G401 (cell line): ENCODE measurements around the gene AP2S1. TPM values are rescaled to one million over a fixed set of nuclear protein-coding genes. Genes with fewer than 3 reads are reported as not detected.
A peak's percentile ranks its signal among the peaks of the same experiment; 100 is the strongest.
"Not testable (repeated sequence)": the region's sequence is repeated elsewhere in the genome, so short reads cannot be mapped to it uniquely, and the experiment has no call there.

Experiments used
- DNase-seq: peaks from one replicate; pipeline ENCODE4 v3.0.0-alpha.2; 2015; ENCODE audit warnings: low spot score
- in situ Hi-C: cut with HindIII; loops from 2 replicates; pipeline ENCODE4 v1.10.0; 2016; ENCODE audit warnings: low sequenced_read_pairs, mixed read lengths
- total RNA-seq: library from RNA; depleted of rRNA; stranded (reverse); fragments of >200 nt; shearing (Covaris generic); gene quantifications from 2 replicates; pipeline ENCODE4 v1.2.3, GENCODE V29; 2014

The AP2S1 gene
- total RNA-seq, 1 experiment from 2014 or later = 227 TPM

DNA sequence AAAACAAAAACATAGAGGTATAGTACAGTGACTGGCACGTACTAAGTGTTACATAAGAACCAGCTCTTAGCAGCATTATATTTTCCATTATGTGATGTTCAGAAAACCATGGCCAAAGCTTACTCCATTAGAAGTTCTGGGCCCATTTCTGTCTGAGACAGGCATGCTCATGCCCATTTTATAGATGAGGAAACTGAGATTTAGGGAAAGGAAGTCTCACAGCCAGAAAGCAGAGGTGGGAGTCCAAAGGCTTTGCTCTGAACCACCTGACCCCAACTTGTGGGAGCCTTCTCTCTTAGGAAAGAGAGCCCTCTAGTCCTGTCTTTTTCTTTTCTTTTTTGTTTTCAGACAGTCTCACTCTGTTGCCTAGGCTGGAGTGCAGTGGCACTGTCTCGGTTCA is 2.3 kb downstream of the AP2S1 start:
- in situ Hi-C loops = no loop called here
- no peak for DNase-seq

DNA sequence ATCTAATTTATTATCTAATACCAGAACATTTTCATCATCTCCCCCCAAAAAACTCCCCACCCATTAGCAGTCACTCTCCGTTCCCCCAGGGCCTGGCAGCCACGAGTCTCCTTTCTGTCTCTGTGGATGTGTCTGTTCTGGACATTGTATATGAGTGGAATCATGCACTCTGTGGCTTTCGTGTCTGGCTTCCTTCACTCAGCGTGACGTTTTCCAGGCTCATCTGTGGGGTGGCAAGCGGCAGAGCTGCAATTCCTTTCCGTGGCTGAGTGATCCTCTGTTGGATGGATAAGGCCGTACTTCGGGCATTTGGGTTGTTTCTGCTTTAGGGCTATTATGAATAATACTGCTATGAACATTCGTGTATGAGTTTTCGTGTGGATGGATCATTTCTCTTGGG is 3.1 kb downstream of the AP2S1 start:
- no peak for DNase-seq
- in situ Hi-C loops = no loop called here

DNA sequence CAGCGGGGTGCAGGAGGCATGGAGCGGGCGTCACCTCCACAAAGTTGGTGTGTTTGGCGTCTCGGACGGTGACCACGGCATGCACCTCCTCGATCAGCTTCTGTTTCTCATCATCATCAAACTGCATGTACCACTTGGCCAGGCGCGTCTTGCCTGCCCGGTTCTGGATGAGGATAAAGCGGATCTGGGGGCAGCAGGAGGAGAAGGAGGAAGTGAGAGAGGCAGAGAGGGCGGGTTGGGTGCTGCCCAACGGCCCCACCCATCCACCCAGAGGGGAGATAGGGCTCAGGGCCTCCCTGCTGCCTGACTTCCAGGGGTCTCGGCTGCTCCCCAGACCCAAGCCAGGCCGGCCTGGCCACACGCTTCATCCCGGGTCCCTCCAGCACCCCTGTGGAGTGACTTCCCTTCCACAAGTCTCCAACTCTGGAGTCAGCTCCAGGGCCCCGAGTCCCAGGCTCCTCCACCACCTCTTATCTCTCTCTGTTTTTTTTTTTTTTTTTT is 4.6 kb downstream of the AP2S1 start:
- no peak for DNase-seq
- in situ Hi-C loops = no loop called here

DNA sequence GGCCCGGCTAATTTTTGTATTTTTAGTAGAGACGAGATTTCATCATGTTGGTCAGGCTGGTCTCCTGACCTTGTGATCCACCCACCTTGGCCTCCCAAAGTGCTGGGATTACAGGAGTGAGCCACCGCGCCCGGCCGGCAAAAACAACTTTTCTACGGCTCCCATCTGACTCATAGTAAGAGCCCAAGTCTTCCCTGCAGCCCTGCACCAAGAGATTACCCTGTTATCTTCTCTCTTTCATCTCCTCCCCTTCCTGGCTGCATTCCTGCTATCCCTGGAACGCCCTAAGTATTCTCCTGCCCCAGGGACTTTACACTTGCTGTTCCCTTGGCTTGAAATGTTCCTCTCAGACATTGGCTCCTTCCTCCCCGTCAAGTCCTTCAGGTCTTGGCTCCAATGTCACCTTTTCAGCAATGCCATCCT is 6.6 kb downstream of the AP2S1 start:
- no peak for DNase-seq
- in situ Hi-C loops = no loop called here

DNA sequence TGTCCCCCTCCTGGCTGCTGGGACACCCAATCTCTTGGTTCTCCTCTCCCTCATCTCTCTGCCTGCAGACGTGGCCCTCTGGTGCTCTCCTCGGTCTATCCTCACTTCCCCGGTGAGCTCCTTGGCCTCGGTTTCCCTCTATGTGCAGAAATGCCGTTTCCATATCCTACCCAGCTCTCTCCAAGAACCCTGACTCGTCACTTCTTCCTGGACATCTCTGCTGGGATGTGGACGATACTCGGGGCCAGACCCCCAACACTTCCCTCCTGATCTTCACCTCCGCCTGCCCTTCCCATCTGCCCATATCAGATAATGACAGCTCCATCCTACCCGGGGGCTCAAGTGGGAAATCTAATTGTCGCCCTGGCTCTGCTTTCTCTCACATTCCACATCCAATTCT is 7.9 kb downstream of the AP2S1 start:
- no peak for DNase-seq
- in situ Hi-C loops = no loop called here

DNA sequence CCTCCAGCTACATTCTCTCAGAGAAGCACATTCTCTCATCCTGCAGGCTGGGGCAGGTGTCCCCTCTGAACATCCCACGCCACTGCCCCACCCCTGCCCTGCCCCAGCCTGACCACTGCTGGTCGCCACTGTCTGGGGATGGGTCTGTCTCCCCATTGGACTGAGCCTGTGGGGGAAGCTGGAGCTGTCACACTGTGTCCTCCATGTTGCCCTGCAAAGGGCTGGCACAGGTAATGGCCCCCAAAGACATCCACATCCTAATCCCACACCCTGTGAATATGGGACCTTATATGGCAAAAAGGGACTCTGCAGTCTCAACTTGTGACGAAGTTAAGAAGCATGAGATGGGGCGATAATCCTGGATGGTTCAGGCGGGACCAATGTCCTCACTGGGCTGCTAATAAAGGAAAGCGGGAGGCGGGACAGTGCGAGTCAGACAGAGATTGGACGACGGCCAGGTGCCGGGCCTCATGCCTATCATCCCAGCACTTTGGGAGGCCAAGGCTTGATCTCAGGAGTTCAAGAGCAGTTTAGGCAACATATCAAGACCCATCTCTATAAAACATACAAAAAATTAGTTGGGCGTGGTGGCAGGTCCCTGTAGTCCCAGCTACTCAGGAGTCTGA is 9.1 kb downstream of the AP2S1 start:
- in situ Hi-C loops = no loop called here
- no peak for DNase-seq

DNA sequence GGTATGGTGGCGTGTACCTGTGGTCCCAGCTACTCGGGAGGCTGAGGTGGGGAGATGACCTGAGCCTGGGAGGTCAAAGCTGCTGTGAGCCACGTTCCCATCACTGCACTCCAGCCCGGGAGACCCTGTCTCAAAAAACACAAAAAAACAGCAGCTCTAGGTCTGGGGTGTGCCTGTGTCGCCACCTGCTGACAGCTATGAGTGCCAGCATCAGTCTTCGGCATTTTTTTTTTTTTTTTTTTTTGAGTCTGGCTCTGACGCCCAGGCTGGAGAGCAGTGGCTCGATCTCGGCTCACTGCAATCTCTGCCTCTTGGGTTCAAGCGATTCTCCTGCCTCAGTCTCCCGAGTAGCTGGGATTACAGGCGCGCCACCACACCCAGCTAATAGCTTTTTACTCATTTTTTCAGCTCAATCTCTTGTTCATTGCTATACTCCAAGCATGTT is 10.1 kb downstream of the AP2S1 start:
- peak; percentile 68 for DNase-seq
- in situ Hi-C loops = no loop called here

DNA sequence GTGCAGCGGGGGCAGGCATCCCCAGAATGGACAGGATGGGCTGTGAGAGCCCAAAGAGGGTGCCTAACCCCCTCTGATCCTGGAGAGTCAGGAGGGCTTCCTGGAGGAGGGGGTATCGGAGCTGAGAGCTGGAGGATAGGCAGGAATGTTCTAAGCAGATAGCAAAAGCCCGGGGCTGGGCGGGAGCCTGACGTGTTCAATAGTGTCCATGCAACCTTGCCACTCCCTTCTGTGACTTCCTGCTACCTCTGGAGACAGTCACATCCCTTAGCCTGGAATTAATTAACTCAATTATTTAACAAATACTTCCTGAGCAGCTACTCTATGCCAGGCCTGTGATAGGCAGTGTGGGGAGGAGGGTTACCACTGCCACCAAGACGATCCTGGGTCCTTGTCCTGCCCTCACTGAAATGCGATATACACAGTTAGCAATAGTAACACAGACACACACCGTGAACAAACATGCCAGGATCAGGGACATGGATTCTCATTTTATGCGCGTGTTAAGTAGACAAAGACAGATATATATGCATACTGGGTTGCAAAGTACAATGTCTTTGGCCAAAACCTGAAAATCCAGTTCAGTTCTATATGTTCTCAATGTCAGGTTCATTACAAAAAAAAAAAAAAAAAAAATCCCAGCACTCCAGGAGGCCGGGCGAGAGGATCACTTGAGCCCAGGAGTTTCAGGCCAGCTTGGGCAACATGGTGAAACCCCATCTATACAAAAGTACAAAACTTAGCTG is 10.7 kb downstream of the AP2S1 start:
- in situ Hi-C loops = no loop called here
- DNase-seq = no peak

DNA sequence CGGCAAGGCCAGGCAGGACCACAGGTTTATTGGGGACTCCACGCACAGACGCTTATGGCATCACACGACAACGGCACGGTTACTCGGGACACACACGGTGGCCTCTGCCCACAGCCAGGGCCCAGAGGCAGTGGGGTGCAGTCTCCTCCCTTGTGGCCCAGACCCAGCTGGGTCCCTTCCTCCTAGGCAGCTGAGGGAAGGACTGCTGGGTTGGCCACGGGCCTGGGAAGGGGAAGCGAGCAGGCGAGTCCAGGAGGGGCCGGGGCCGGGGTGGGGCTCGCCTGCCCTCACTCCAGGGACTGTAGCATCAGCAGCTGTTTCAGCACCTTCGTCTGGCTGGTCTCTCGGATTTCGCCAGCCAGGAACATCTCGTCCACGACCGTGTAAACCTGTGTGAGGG is 12.5 kb downstream of the AP2S1 start:
- in situ Hi-C loops = no loop called here
- no peak for DNase-seq

DNA sequence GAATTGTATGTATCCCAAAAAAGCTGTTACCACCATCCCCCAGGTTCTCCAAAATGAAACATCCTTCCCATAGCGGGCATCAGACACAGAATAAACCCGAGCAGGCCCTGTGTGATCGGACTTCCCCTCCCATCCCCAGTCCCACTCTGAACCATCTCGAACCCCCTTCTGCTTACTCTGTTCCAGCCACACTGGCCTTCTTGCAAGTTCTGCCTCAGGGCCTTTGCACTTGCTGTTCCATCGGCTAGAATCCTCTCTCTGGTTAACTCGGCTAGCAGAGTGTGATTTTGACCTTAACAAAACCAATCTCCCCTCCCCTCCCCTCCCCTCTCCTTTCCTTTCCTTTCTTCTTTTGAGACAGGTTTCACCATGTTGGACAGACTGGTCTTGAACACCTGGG is 15.7 kb downstream of the AP2S1 start:
- DNase-seq = no peak
- in situ Hi-C loops = no loop called here

DNA sequence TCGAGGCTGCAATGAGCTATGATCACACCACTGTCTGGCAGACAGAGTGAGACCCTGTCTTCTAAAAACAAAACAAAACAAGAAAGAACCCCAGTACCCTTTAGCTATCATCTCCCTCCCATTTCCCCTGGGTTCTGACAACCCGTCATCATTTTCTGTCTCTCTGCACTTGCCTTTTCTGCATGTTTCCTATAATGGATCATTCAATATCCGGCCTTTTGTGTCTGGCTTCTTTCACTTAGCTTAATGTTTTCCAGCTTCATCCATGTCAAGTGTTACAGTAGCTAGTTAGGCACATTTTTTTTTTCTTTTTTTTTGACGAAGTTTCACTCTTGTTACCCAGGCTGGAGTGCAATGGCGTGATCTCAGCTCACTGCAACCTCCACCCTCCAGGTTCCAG is 16.5 kb downstream of the AP2S1 start:
- DNase-seq = no peak
- in situ Hi-C loops = no loop called here

DNA sequence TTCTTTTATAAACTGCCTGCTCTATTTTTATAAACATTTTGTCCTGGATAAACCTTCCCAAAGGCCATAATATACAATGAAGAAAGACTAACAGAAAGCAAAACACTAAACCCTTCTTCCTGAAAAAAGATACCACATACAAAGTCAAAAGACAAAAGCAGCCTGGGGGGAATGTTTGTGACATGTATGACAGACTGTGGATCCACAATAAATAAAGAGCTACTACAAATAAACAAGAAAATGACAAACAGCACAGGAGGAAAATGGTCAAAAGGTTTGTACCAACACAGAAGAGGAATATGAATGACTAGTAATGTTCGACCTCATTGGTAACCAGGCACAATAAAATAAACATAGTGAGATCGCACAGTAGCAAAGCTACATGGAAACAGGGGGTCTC is 19.8 kb downstream of the AP2S1 start:
- DNase-seq = no peak
- in situ Hi-C loops = no loop called here

DNA sequence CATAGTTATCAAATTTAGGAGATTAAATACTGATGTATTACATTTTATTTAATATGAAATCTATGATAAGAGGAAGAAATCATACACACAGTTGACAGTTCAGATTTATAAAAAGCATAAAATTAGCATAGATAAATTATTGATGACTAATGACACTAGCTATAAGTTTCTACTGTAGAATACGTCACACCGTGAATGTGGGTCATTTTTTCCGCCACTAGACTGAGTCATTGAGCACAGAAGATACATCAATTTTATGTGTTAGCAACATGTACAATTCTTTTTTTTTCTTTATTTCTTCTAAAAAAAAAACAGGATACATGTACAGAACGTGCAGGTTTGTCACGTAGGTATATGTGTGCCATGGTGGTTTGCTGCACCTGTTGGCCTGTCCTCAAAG is 22.2 kb downstream of the AP2S1 start:
- no peak for DNase-seq
- in situ Hi-C loops = no loop called here

DNA sequence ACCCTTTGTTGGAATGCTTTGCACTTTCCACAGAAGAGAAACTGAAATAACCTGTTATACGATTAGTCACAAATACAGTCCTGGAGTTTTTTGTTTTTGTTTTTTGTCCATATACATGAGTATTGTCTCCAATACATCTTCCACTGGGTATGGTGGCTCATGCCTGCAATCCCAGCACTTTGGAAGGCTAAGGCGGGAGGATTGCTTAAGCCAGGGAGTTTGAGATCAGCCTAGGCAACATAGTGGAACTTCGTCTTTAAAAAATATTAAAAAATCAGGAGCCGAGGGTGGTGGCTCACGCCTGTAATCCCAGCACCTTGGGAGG is 25.0 kb downstream of the AP2S1 start:
- in situ Hi-C loops = no loop called here
- DNase-seq = no peak

DNA sequence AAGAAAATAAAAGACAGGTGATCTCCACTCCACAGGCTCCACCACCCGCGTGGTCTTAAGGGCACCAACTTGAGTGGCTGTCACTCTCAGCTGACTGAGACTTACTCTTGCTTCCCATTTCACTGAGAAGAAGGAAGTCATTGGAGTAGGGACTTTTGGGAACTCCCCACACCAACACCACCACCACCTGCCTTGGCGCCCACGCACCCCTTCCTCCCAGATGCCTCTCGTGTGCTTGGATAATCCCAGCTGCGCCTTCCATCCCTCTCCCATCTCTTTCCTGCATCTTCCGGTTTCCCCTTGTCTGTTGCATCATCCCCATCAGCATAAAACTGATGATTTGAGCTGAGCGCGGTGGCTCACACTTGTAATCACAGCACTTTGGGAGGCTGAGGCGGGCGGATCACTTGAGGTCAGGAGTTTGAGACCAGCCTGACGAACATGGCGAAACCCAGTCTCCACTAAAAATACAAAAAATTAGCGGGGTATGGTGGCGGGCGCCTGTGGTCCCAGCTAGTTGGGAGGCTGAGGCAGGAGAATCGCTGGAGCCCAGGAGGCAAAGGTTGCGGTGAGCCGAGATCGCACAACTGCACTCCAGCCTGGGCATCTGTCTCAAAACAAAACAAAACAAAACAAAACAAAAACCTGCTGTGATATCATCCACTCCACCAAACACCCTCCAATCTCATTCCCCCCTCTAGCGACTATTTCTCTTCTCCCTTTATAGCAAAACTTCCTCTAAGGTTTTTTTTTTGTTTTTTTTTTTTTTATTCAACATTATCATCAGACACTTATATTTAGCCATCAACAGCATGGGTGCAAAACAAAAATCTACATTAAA is 25.5 kb downstream of the AP2S1 start:
- no peak for DNase-seq
- in situ Hi-C loops = no loop called here

DNA sequence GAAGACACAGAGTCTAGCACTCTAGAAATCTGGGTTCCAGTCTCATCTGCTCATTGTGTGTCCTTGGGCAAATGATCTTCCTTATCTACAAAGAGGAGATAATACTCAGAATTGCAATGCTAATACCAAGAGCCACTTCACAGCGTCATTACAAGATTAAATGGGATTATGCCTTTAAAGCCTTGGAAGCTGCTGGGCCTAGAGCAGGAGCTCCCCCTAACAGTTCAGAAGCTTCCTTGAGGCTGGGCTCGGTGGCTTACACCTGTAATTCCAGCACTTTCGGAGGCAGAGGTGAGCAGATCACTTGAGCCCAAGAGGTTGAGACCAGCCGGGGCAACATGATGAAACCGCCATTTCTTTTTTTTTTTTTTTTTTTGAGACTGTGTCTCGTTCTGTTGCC is 27.6 kb downstream of the AP2S1 start:
- no peak for DNase-seq
- in situ Hi-C loops = no loop called here

DNA sequence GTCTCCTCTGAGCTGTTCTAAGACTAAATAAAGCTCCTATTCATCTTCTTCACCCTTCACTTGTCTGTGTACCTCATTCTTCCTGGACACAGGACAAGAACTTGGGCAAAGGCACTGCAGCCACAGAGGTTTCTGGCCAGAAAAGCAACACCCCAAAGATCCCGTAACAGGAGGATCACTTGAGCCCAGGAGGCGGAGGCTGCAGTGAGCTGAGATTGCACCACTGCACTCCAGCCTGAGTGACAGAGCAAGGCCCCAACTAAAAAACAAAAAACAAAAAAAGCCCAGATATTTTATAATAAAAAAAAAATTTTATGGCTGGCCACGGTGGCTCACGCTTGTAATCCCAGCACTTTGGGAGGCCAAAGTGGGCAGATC is 28.2 kb downstream of the AP2S1 start:
- in situ Hi-C loops, DNase-seq: not testable (repeated sequence)

DNA sequence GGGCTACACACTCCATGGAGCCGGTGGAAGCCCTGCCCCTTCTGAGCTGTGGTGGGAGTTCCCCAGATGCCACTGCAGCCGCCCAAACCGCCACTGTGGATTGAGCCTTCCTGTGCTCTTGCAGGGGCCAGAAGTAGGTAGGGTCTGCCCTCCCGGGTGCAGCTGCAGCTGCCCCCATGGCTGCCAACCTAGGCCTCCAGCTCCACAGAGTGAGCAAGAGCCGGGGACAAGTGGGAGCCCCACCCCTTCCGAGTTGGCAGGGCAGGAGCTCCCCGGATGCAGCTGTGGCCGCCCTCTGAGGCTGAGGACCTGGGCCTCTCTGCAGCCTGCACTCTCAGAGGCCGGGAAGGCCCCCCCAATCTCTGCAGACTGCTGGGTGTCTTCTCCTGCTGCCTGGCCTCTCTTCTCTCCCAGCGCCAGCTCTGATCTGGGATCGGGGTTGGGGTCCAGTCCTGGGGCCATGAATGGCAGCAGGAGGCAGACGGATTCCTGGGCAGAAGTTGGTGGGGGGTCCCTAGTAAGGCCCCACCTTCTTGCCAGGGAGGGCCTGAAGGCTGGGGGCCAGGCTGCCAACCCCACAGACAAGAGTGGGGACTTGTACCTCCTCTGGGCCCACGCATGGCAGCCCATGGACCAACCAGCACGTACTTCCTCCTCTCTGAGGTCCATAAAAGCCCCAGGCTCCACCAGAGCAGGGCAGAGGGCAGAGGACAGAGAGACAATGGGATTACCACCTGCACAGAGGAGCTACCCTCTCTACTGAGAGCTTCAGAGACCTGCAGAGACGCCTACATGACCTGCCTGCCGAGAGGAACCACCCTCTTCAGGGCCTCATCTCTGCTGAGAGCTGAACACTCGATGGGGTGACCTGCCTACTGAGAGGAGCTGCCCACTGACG is 28.9 kb downstream of the AP2S1 start:
- no peak for DNase-seq
- in situ Hi-C loops = no loop called here

DNA sequence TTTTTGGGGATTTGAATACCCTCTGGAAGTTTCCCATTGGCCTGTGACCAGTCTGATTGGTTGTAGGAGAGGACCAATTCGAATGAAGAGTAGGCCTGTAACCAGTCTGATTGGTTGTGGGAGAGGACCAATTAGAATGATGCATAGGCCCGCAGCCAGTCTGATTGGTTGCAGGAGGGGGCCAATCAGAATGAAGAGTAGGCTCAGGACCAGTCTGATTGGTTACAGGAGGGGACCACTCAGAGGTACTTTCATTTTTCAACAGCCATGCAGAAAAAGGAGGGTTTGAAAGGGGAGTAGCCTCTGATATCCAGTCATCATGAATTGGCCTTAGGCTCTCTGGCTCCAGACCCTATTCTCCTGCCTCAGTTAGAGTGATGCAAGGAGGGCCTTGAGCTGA is 31.8 kb downstream of the AP2S1 start:
- DNase-seq = no peak
- in situ Hi-C loops = no loop called here
